Islet of Langerhans (tissue), 1 donor: ENCODE results near the gene MLXIP.
"Not testable (repeated sequence)": the region's sequence is repeated elsewhere in the genome, so short reads cannot be mapped to it uniquely, and the experiment has no call there.

Experiments used
- FAIRE-seq: peaks from one replicate; lab custom pipeline; 2011; peaks lifted over from hg19 to GRCh38; lab: Jason Lieb, UNC

Gene MLXIP

GRCh38 chr12:122078141-122079032 is at the start of gene MLXIP:
Gene MLXIP, plus strand, starts transcription at chr12:122078756. Its CDS starts 98 bp downstream, at chr12:122078854.
- no peak for FAIRE-seq

- no peak for FAIRE-seq
Observed at GRCh38 chr12:122028905-122029560, 49.5 kb upstream of the MLXIP start.

- FAIRE-seq, result no peak
Observed at GRCh38 chr12:122029620-122030423, 48.7 kb upstream of the MLXIP start.

GRCh38 chr12:122030424-122031035 is 48.0 kb upstream of the MLXIP start:
- no peak for FAIRE-seq

- no peak for FAIRE-seq
Observed at GRCh38 chr12:122031342-122032216, 47.0 kb upstream of the MLXIP start.

- no peak for FAIRE-seq
Observed at GRCh38 chr12:122032580-122032979, 46.0 kb upstream of the MLXIP start.

GRCh38 chr12:122035292-122035691 is 43.3 kb upstream of the MLXIP start:
- FAIRE-seq, result no peak

- FAIRE-seq, result no peak
Observed at GRCh38 chr12:122036153-122036552, 42.4 kb upstream of the MLXIP start.

GRCh38 chr12:122040579-122041386 is 37.8 kb upstream of the MLXIP start:
- no peak for FAIRE-seq

GRCh38 chr12:122041458-122041857 is 37.1 kb upstream of the MLXIP start:
- not testable (repeated sequence) for FAIRE-seq

GRCh38 chr12:122042910-122043309 is 35.6 kb upstream of the MLXIP start:
- no peak for FAIRE-seq

- no peak for FAIRE-seq
Observed at GRCh38 chr12:122043476-122043875, 35.1 kb upstream of the MLXIP start.

GRCh38 chr12:122045262-122045661 is 33.3 kb upstream of the MLXIP start:
- no peak for FAIRE-seq

- FAIRE-seq, result no peak
Observed at GRCh38 chr12:122046145-122046544, 32.4 kb upstream of the MLXIP start.

- FAIRE-seq, result no peak
Observed at GRCh38 chr12:122048151-122048550, 30.4 kb upstream of the MLXIP start.

GRCh38 chr12:122049827-122050226 is 28.7 kb upstream of the MLXIP start:
- FAIRE-seq, result no peak

- no peak for FAIRE-seq
Observed at GRCh38 chr12:122050706-122051105, 27.9 kb upstream of the MLXIP start.

- no peak for FAIRE-seq
Observed at GRCh38 chr12:122051231-122051876, 27.2 kb upstream of the MLXIP start.

GRCh38 chr12:122052285-122052684 is 26.3 kb upstream of the MLXIP start:
- FAIRE-seq, result no peak
